Trophoblast cell (in vitro differentiated cells and primary cell): ENCODE results near the gene PRPSAP1.

Experiments used
- DNase-seq, 2 donors: peaks; one replicate each; pipeline ENCODE4 v3.0.0-alpha.2; 2016
- H2AFZ ChIP-seq: 2 replicates; pipeline ENCODE4 v1.6.1; 2013; ENCODE audit warnings: low read length, moderate library complexity, mild to moderate bottlenecking; ENCODE audit not compliant: insufficient read depth, poor library complexity
- H2AK5ac ChIP-seq: 2 replicates; pipeline ENCODE4 v1.6.1; 2013; ENCODE audit warnings: mild to moderate bottlenecking, low read length
- H2BK120ac ChIP-seq: 2 replicates; pipeline ENCODE4 v1.6.1; 2013; ENCODE audit warnings: low read length, mild to moderate bottlenecking, moderate library complexity; ENCODE audit not compliant: insufficient read depth, poor library complexity
- H2BK12ac ChIP-seq: 2 replicates; pipeline ENCODE4 v1.6.1; 2013; ENCODE audit warnings: mild to moderate bottlenecking, low read length, moderate library complexity
- H2BK5ac ChIP-seq: 2 replicates; pipeline ENCODE4 v1.6.1; 2013; ENCODE audit warnings: low read length, low read depth, moderate library complexity, mild to moderate bottlenecking; ENCODE audit not compliant: poor library complexity
- H3K14ac ChIP-seq: 2 replicates; pipeline ENCODE4 v1.6.1; 2013; ENCODE audit warnings: mild to moderate bottlenecking, low read length
- H3K18ac ChIP-seq: 2 replicates; pipeline ENCODE4 v1.6.1; 2013; ENCODE audit warnings: mild to moderate bottlenecking, low read length
- H3K23ac ChIP-seq: 2 replicates; pipeline ENCODE4 v1.6.1; 2013; ENCODE audit warnings: low read length
- H3K27ac ChIP-seq: 2 replicates; pipeline ENCODE4 v1.5.1; 2013; ENCODE audit warnings: low read depth, mild to moderate bottlenecking, inconsistent platforms, low read length, moderate library complexity
- H3K27me3 ChIP-seq: 2 replicates; pipeline ENCODE4 v1.6.1; 2013; ENCODE audit warnings: inconsistent platforms, mild to moderate bottlenecking, low read length, moderate library complexity; ENCODE audit not compliant: insufficient read depth
- H3K36me3 ChIP-seq, 2 experiments: 1 replicate in 1 of 2; 2 replicates in 1 of 2; pipeline ENCODE4 v1.6.1; 2013; ENCODE audit warnings: low read length in 2 of 2, mild to moderate bottlenecking in 2 of 2, moderate library complexity in 1 of 2; ENCODE audit not compliant: insufficient read depth in 2 of 2, control insufficient read depth in 1 of 2
- H3K4ac ChIP-seq: 2 replicates; pipeline ENCODE4 v1.6.1; 2013; ENCODE audit warnings: low read depth, mild to moderate bottlenecking, low read length, moderate library complexity
- H3K4me1 ChIP-seq, 2 experiments: 1 replicate in 1 of 2; 2 replicates in 1 of 2; pipeline ENCODE4 v1.6.1; 2013; ENCODE audit warnings: low read length in 2 of 2, mild to moderate bottlenecking in 2 of 2, moderate library complexity in 1 of 2; ENCODE audit not compliant: insufficient read depth in 2 of 2, control insufficient read depth in 1 of 2
- H3K4me2 ChIP-seq: 2 replicates; pipeline ENCODE4 v1.6.1; 2013; ENCODE audit warnings: inconsistent platforms, mild to moderate bottlenecking, low read length, moderate library complexity
- H3K4me3 ChIP-seq: 2 replicates; pipeline ENCODE4 v1.5.1; 2013; ENCODE audit warnings: mild to moderate bottlenecking, low read depth, low read length, inconsistent platforms
- H3K79me1 ChIP-seq: one replicate; pipeline ENCODE4 v1.6.1; 2013; ENCODE audit warnings: low read length
- H3K79me2 ChIP-seq: 2 replicates; pipeline ENCODE4 v1.6.1; 2013; ENCODE audit warnings: low read length, mild to moderate bottlenecking; ENCODE audit not compliant: control insufficient read depth, insufficient read depth, poor library complexity
- H3K9ac ChIP-seq: 2 replicates; pipeline ENCODE4 v1.6.1; 2013; ENCODE audit warnings: mild to moderate bottlenecking, low read length
- H3K9me3 ChIP-seq: 2 replicates; pipeline ENCODE4 v1.6.1; 2013; ENCODE audit warnings: low read depth, mild to moderate bottlenecking, control low read depth, inconsistent platforms, low read length; ENCODE audit not compliant: insufficient read depth
- H4K12ac ChIP-seq: 2 replicates; pipeline ENCODE4 v1.6.1; 2013; ENCODE audit warnings: low read depth, mild to moderate bottlenecking, low read length, moderate library complexity
- H4K8ac ChIP-seq: 2 replicates; pipeline ENCODE4 v1.6.1; 2013; ENCODE audit warnings: low read depth, mild to moderate bottlenecking, low read length, moderate library complexity
- H4K91ac ChIP-seq: one replicate; pipeline ENCODE4 v1.6.1; 2013; ENCODE audit warnings: low read depth, mild to moderate bottlenecking, low read length, moderate library complexity
- WGBS: extraction: QIAGEN DNeasy Blood & Tissue Kit; methylation state at CpG from one replicate; pipeline ENCODE4 v1.1.7; 2013; ENCODE audit warnings: missing lambda C conversion rate; ENCODE audit not compliant: insufficient read length, insufficient coverage; ENCODE audit errors: extremely low coverage; 5-methylcytosine and 5-hydroxymethylcytosine counted together

PRPSAP1 gene

DNA sequence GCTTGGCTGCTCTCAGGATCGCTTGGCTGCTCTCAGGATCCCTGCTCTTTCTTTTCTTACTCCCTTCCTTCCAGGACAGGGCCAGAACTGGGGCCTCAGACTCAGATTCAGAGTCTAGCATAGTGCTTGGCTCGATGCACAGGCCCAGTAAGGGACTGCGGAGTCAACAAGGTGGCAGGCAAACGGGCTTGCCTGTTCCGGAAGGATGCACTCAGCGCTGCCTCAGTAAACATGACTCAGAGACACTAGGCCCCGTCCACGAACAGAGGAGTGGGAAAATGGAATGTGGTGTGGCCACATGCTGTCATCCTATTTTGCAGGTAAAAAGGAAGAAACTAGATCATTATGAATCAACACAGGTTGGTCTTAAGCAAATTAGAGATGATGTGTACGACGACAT, 40.5 kb upstream of the PRPSAP1 start:
- Histone ChIP-seq H2BK12ac (no peak overlapping the region), H4K12ac (no peak overlapping the region), H2AK5ac (no peak overlapping the region), H3K9ac (no peak overlapping the region), H3K18ac (no peak overlapping the region), H3K23ac (no peak overlapping the region), H2AFZ (no peak overlapping the region), H3K79me2 (no peaks in the 10 kb centered on the region), H3K4ac (no peak overlapping the region), H3K27me3 (no peaks in the 10 kb centered on the region), H2BK5ac (no peak overlapping the region), H3K27ac (no peak overlapping the region), H3K4me1 (peaks cover 0 to 3% of the 10 kb centered on the region in 2 experiments), H3K36me3 (peaks cover 53 to 59% of the 10 kb centered on the region in 2 experiments), H3K4me2 (no peak overlapping the region), H3K14ac (no peak overlapping the region), H3K79me1 (no peaks in the 10 kb centered on the region), H4K8ac (no peak overlapping the region), H2BK120ac (no peak overlapping the region), H3K4me3 (peak overlapping the region; percentile 4), H4K91ac (no peak overlapping the region), H3K9me3 (peaks cover 6% of the 10 kb centered on the region)
- peak; percentile 73 to 80 for DNase-seq
- no CpG with 5 or more reads among the region's 10 CpGs for WGBS

DNA sequence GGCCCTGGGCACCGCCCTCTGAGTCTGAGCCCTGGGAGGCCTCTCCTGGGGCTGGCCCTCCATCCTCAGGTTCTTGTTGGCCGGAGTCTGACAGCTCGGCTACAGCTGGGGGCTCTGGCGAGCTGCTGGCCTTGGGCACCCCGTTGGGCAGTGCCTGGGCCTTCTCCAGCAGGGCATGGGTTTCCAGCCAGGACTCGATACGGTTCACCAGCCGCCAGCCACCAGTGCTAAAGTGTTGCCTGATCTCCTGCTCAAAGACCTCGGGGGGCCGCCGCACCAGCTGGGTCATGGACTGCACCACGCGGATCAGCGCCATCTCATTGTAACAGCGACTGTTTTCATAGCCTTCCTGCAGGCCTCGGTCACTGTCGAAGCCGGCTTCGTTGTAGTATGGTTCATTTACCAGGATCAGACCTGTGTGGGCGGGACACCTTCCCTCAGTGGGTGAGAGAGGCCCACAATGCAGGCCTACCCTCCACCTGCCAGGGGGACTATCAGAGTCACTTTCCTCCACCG, 37.5 kb upstream of the PRPSAP1 start:
- no peak overlapping the region for H4K8ac ChIP-seq
- H3K4me2 ChIP-seq, result no peak overlapping the region
- no peak overlapping the region for H3K4me3 ChIP-seq
- H3K27ac ChIP-seq, result no peak overlapping the region
- no peak overlapping the region for H3K18ac ChIP-seq
- no peak overlapping the region for H3K14ac ChIP-seq
- H3K9me3 ChIP-seq, result peaks cover 2% of the 10 kb centered on the region
- H3K79me2 ChIP-seq, result peaks cover under 1% of the 10 kb centered on the region
- H3K27me3 ChIP-seq, result no peaks in the 10 kb centered on the region
- H2AK5ac ChIP-seq, result no peak overlapping the region
- H4K12ac ChIP-seq, result no peak overlapping the region
- no peak overlapping the region for H2BK5ac ChIP-seq
- H3K23ac ChIP-seq, result no peak overlapping the region
- H2BK12ac ChIP-seq, result no peak overlapping the region
- peaks cover 1 to 4% of the 10 kb centered on the region in 2 experiments for H3K4me1 ChIP-seq
- no peaks in the 10 kb centered on the region for H3K79me1 ChIP-seq
- no peak overlapping the region for H2BK120ac ChIP-seq
- H2AFZ ChIP-seq, result no peak overlapping the region
- DNase-seq, result no peak
- no CpG with 5 or more reads among the region's 21 CpGs for WGBS
- no peak overlapping the region for H4K91ac ChIP-seq
- H3K4ac ChIP-seq, result no peak overlapping the region
- H3K36me3 ChIP-seq, result peaks cover 42 to 46% of the 10 kb centered on the region in 2 experiments
- H3K9ac ChIP-seq, result no peak overlapping the region

DNA sequence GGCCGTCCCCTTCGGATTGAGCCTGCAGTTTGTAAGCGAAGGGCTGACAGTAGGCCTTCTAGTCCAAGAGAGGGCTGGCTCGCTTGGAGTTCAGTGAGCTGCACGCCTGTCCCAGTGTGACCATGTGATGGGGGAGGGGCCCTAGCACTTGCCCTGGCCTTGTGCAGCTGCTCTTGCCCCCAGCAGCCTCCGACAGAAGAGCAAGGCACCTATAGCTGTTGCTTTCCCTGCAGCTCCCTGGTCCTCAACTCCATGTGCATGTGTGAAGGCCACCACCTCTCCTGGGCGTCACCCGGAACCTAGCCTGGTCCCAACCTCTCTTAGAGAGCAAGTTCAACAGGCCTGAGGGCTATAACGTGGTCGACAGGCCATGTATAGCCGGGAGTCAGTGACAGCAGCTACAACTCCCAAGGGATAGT, 36.3 kb upstream of the PRPSAP1 start:
- Histone ChIP-seq H3K4me3 (no peak overlapping the region), H3K4ac (no peak overlapping the region)

DNA sequence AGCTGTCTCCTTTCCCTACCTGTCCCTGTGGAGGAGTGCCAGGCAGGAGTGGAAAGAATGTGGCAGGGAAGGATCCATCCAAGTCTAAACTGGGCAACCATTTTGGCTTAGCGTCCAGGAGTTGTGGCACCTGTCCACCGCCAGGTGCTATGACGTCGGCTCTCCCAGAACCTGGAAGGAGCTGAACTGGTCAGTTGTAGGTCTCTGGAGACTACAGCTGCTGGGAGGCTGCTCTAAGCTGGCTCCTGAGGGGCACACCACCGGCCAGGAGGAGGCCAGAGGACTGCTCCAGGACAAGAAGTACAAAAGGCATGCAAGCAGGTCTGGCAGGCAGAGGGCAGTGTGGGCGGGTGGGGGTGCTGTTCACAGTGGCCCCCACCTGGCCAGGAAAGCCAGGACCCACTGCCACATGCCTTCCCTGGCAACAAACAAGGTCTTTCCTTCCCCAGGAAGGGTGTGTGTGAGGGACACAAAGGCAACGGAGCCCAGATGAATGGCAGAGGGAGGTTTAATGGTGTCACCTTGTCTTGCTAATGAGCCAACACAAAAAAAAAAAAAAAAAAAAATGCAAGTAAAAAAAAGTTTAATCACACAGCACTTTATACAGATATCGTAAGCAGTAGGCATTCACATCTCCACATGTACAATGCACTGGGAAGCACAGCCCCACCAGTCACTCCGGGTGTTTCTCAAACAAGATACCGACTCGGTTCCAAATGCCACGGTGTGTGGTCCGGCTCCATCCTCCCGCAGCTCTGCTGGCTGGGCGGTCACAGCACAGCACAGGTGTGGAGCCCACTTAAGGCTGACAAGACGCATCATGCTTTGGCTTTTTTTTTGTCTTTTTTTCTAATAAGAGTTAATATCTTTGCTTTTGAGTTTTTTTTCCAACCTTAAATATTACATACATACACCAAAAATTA, 35.5 kb upstream of the PRPSAP1 start:
- no peak overlapping the region for H3K23ac ChIP-seq
- no peak overlapping the region for H2AK5ac ChIP-seq
- H2BK12ac ChIP-seq, result no peak overlapping the region
- H3K4me2 ChIP-seq, result no peak overlapping the region
- no peak overlapping the region for H3K4ac ChIP-seq
- no peak overlapping the region for H3K18ac ChIP-seq
- no peak overlapping the region for H4K8ac ChIP-seq
- H2AFZ ChIP-seq, result no peak overlapping the region
- H4K12ac ChIP-seq, result no peak overlapping the region
- no peak overlapping the region for H3K14ac ChIP-seq
- peak in 1 of 2 donors; percentile 50 for DNase-seq
- no peak overlapping the region for H3K4me3 ChIP-seq
- H2BK120ac ChIP-seq, result no peak overlapping the region
- H3K9ac ChIP-seq, result no peak overlapping the region
- peaks cover 2% of the 10 kb centered on the region for H3K9me3 ChIP-seq
- no peak overlapping the region for H2BK5ac ChIP-seq
- no peak overlapping the region for H3K27ac ChIP-seq
- H3K79me1 ChIP-seq, result peaks cover 13% of the 10 kb centered on the region
- WGBS, result no CpG with 5 or more reads among the region's 16 CpGs
- no peaks in the 10 kb centered on the region for H3K27me3 ChIP-seq
- H3K79me2 ChIP-seq, result peaks cover 10% of the 10 kb centered on the region
- no peak overlapping the region for H4K91ac ChIP-seq
- H3K36me3 ChIP-seq, result peaks cover 32 to 36% of the 10 kb centered on the region in 2 experiments
- H3K4me1 ChIP-seq, result peaks cover 5 to 15% of the 10 kb centered on the region in 2 experiments

More for the DNA sequence above, 36.3 kb upstream of the PRPSAP1 start:
- no peak overlapping the region for H3K18ac ChIP-seq
- H4K8ac ChIP-seq, result no peak overlapping the region
- H3K79me2 ChIP-seq, result peaks cover 5% of the 10 kb centered on the region
- H4K12ac ChIP-seq, result no peak overlapping the region
- no peak overlapping the region for H3K9ac ChIP-seq
- no peak for DNase-seq
- H3K9me3 ChIP-seq, result peaks cover 2% of the 10 kb centered on the region
- H3K79me1 ChIP-seq, result peaks cover 6% of the 10 kb centered on the region
- H2AFZ ChIP-seq, result no peak overlapping the region
- H2AK5ac ChIP-seq, result no peak overlapping the region
- H2BK5ac ChIP-seq, result no peak overlapping the region
- H3K14ac ChIP-seq, result no peak overlapping the region
- no peak overlapping the region for H3K23ac ChIP-seq
- no CpG with 5 or more reads among the region's 11 CpGs for WGBS
- H3K27me3 ChIP-seq, result no peaks in the 10 kb centered on the region
- no peak overlapping the region for H4K91ac ChIP-seq
- H2BK120ac ChIP-seq, result no peak overlapping the region
- H2BK12ac ChIP-seq, result no peak overlapping the region
- no peak overlapping the region for H3K4me2 ChIP-seq
- H3K4me1 ChIP-seq, result peaks cover 5 to 13% of the 10 kb centered on the region in 2 experiments
- no peak overlapping the region for H3K27ac ChIP-seq
- H3K36me3 ChIP-seq, result peaks cover 32 to 36% of the 10 kb centered on the region in 2 experiments
